HepG2 (cell line): ENCODE data around the gene YIPF4.

ENCODE experiments used
- BCL6 ChIP-seq: IDR thresholded peaks from 2 replicates; pipeline ENCODE4 v1.6.1; 2016; ENCODE audit warnings: missing genetic modification reagents, missing compliant biosample characterization
- CTCF ChIP-seq: sonication (generic); formaldehyde crosslinking; IDR thresholded peaks from 2 replicates; pipeline ENCODE4 v1.5.0; 2020; ENCODE audit warnings: mild to moderate bottlenecking, missing genetic modification reagents, moderate library complexity
- GABPA ChIP-seq, 2 experiments: IDR thresholded peaks; 2 replicates each; pipeline ENCODE4 v1.6.1; 2011 to 2016; ENCODE audit warnings: low read depth in 2 of 2, low read length in 1 of 2, missing biosample characterization in 1 of 2, missing genetic modification characterization in 1 of 2
- MLXIP ChIP-seq: sonication (generic); formaldehyde crosslinking; IDR thresholded peaks from 2 replicates; pipeline ENCODE4 v1.9.0; 2021; ENCODE audit warnings: missing genetic modification reagents, borderline replicate concordance
- MXI1 ChIP-seq: IDR thresholded peaks from 3 replicates; pipeline ENCODE4 v1.6.1; 2012; ENCODE audit warnings: low read depth, low read length, inconsistent platforms, borderline replicate concordance
- MZF1 ChIP-seq: sonication (generic); formaldehyde crosslinking; IDR thresholded peaks from 2 replicates; pipeline ENCODE4 v1.8.1; 2023; ENCODE audit warnings: mild to moderate bottlenecking, missing genetic modification reagents, borderline replicate concordance
- NRL ChIP-seq: sonication (generic); formaldehyde crosslinking; IDR thresholded peaks from 2 replicates; pipeline ENCODE4 v1.5.0; 2020; ENCODE audit warnings: missing genetic modification reagents, mild to moderate bottlenecking, moderate library complexity, borderline replicate concordance
- POLR2A ChIP-seq, 2 experiments: IDR thresholded peaks; 2 replicates each; pipeline ENCODE4 v1.6.1; 2011; ENCODE audit warnings: low read depth in 2 of 2, low read length in 2 of 2, mild to moderate bottlenecking in 1 of 2, moderate library complexity in 1 of 2; ENCODE audit not compliant: insufficient read depth in 1 of 2
- PTBP1 ChIP-seq: fragments of 200-400 bp; formaldehyde crosslinking; IDR thresholded peaks from 2 replicates; pipeline ENCODE4 v1.6.1; 2018; ENCODE audit warnings: low read length, low read depth; ENCODE audit not compliant: poor library complexity, severe bottlenecking
- RAD21 ChIP-seq: fragments of 450-650 bp; formaldehyde crosslinking; IDR thresholded peaks from 2 replicates; pipeline ENCODE4 v1.5.0; 2020; ENCODE audit warnings: mild to moderate bottlenecking
- STAG1 ChIP-seq: sonication (generic); formaldehyde crosslinking; IDR thresholded peaks from 2 replicates; pipeline ENCODE4 v1.4.0; 2020; ENCODE audit warnings: missing genetic modification reagents
- ZBTB7A ChIP-seq: sonication (generic); formaldehyde crosslinking; IDR thresholded peaks from 2 replicates; pipeline ENCODE4 v1.8.0; 2022; ENCODE audit warnings: mild to moderate bottlenecking, missing genetic modification reagents
- ZNF160 ChIP-seq: sonication (generic); formaldehyde crosslinking; IDR thresholded peaks from 2 replicates; pipeline ENCODE4 v1.8.0; 2022; ENCODE audit warnings: mild to moderate bottlenecking, inconsistent platforms, missing genetic modification reagents
- TF ChIP-seq, protein P1 (sequence below): sonication (generic); formaldehyde crosslinking; IDR thresholded peaks from 2 replicates; pipeline ENCODE4 v1.9.0; 2021; ENCODE audit warnings: missing genetic modification reagents, borderline replicate concordance

DNA sequence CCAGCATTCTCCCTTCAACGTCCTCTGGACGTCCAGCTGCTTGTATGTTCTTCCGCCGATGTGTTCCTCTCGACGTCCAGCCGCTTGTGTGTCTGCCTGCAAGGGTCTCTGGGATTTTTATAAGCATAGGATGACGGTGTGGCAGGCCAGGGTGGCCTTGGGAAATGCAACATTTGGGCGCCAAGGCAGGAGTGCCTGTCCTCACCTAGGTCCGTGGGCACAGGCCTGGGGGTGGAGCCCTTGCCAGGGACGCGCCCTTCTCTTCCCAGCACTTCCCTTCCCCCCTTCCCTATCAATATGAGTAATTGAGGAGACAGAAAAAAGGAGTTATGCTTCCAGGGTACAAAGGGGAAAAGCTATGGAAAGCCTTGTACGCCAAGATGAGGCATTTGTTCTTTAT lies 19.5 kb upstream of the YIPF4 start:
- TF ChIP-seq, protein P1, sequence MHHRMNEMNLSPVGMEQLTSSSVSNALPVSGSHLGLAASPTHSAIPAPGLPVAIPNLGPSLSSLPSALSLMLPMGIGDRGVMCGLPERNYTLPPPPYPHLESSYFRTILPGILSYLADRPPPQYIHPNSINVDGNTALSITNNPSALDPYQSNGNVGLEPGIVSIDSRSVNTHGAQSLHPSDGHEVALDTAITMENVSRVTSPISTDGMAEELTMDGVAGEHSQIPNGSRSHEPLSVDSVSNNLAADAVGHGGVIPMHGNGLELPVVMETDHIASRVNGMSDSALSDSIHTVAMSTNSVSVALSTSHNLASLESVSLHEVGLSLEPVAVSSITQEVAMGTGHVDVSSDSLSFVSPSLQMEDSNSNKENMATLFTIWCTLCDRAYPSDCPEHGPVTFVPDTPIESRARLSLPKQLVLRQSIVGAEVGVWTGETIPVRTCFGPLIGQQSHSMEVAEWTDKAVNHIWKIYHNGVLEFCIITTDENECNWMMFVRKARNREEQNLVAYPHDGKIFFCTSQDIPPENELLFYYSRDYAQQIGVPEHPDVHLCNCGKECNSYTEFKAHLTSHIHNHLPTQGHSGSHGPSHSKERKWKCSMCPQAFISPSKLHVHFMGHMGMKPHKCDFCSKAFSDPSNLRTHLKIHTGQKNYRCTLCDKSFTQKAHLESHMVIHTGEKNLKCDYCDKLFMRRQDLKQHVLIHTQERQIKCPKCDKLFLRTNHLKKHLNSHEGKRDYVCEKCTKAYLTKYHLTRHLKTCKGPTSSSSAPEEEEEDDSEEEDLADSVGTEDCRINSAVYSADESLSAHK: no peak
- TF ChIP-seq RAD21 (no peak), MXI1 (no peak), BCL6 (no peak), STAG1 (CRISPR knock-in tag) (no peak), PTBP1 (no peak), ZNF160 (CRISPR knock-in tag) (no peak), CTCF (CRISPR knock-in tag) (no peak), GABPA (IDR thresholded peaks at IDR 0.05; ENCODE audit: low read depth, low read length) (no peak), GABPA (CRISPR knock-in tag; IDR thresholded peaks at IDR 0.05; ENCODE audit: low read depth) (no peak), MLXIP (CRISPR knock-in tag) (no peak), MZF1 (CRISPR knock-in tag) (no peak), ZBTB7A (CRISPR knock-in tag) (no peak), NRL (CRISPR knock-in tag) (no peak), POLR2A (IDR thresholded peaks at IDR 0.05; ENCODE audit: insufficient read depth in 1 of 2, low read depth in 2 of 2, low read length in 2 of 2) (no peak)
